B cell (primary cell): ENCODE data around the gene SOX13.

Experiments
- EZH2 ChIP-seq: IDR thresholded peaks from 2 replicates; pipeline ENCODE4 v1.6.1; 2012; ENCODE audit warnings: borderline replicate concordance, low read depth, mild to moderate bottlenecking, moderate library complexity, low read length; ENCODE audit not compliant: insufficient read depth, poor library complexity, severe bottlenecking
- TF ChIP-seq, protein P1 (sequence below): fragments of 200-600 bp; IDR thresholded peaks from one replicate; pipeline ENCODE4 v1.8.0; 2022; ENCODE audit warnings: antibody characterized with exemption, mild to moderate bottlenecking

DNA sequence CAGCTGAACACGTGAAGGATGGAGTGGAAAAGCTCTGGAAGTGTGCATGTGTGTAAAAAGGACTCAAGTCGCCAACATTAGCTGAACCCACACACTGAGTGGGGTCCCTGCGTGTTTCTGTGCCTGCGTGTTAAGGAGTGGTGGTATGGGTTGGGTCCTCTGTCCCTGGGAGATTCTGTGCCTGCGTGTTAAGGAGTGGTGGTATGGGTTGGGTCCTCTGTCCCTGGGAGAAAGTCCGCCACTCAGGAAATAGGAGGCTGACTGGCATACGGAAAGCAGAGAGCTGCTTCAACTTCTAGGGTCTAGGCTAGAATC is 7.0 kb upstream of the SOX13 start:
- TF ChIP-seq, protein P1, sequence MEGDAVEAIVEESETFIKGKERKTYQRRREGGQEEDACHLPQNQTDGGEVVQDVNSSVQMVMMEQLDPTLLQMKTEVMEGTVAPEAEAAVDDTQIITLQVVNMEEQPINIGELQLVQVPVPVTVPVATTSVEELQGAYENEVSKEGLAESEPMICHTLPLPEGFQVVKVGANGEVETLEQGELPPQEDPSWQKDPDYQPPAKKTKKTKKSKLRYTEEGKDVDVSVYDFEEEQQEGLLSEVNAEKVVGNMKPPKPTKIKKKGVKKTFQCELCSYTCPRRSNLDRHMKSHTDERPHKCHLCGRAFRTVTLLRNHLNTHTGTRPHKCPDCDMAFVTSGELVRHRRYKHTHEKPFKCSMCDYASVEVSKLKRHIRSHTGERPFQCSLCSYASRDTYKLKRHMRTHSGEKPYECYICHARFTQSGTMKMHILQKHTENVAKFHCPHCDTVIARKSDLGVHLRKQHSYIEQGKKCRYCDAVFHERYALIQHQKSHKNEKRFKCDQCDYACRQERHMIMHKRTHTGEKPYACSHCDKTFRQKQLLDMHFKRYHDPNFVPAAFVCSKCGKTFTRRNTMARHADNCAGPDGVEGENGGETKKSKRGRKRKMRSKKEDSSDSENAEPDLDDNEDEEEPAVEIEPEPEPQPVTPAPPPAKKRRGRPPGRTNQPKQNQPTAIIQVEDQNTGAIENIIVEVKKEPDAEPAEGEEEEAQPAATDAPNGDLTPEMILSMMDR: no peak
- no peak for TF ChIP-seq EZH2
